Medulla oblongata (tissue), 1 donor: ENCODE data around the gene KLF18.
"Not testable (repeated sequence)": the region's sequence is repeated elsewhere in the genome, so short reads cannot be mapped to it uniquely, and the experiment has no call there.

Experiments
- DNase-seq: peaks from one replicate; pipeline ENCODE4 v3.0.0-alpha.2; 2015; ENCODE audit errors: extremely low spot score

KLF18 gene

GRCh38 chr1:44120398-44120949, 21.0 kb downstream of the KLF18 start:
- no peak for DNase-seq

GRCh38 chr1:44119525-44119924, 21.9 kb downstream of the KLF18 start:
- DNase-seq, result no peak

- no peak for DNase-seq
These were observed 22.7 kb downstream of the KLF18 start, which contains the start of gene KLF17 for GRCh38 chr1:44118682-44119081. Gene KLF17, plus strand, starts transcription at chr1:44118821. Its CDS starts 87 bp downstream, at chr1:44118908.

GRCh38 chr1:44117272-44117671, 24.2 kb downstream of the KLF18 start:
- not testable (repeated sequence) for DNase-seq

GRCh38 chr1:44114098-44114497, 27.3 kb downstream of the KLF18 start:
- DNase-seq, result no peak

- no peak for DNase-seq
These were observed 28.3 kb downstream of the KLF18 start for GRCh38 chr1:44113095-44113609.

- DNase-seq, result no peak
These were observed 28.9 kb downstream of the KLF18 start for GRCh38 chr1:44112486-44112885.

GRCh38 chr1:44111861-44112260, 29.6 kb downstream of the KLF18 start:
- DNase-seq, result no peak

- DNase-seq, result no peak
These were observed 30.5 kb downstream of the KLF18 start for GRCh38 chr1:44110916-44111315.

GRCh38 chr1:44108971-44109370, 32.5 kb downstream of the KLF18 start:
- no peak for DNase-seq

- DNase-seq, result no peak
These were observed 33.2 kb downstream of the KLF18 start for GRCh38 chr1:44108241-44108640.

GRCh38 chr1:44105810-44106209, 35.6 kb downstream of the KLF18 start:
- DNase-seq, result no peak

- DNase-seq, result no peak
These were observed 37.9 kb downstream of the KLF18 start for GRCh38 chr1:44103270-44104131.

GRCh38 chr1:44101328-44101727, 40.1 kb downstream of the KLF18 start:
- no peak for DNase-seq

GRCh38 chr1:44100183-44100868, 41.1 kb downstream of the KLF18 start:
- DNase-seq, result no peak

GRCh38 chr1:44094047-44094446, 47.4 kb downstream of the KLF18 start:
- no peak for DNase-seq

- no peak for DNase-seq
These were observed 50.8 kb downstream of the KLF18 start for GRCh38 chr1:44090429-44091252.

- no peak for DNase-seq
These were observed 51.9 kb downstream of the KLF18 start for GRCh38 chr1:44089371-44090048.
